Measurements from ENCODE around the gene CCDC3. TPM values are rescaled to one million over a fixed set of nuclear protein-coding genes. Genes with fewer than 3 reads are reported as not detected.

Gene CCDC3
- polyA plus RNA-seq, 2 of the 4 experiments (the other 2 are of a cell fraction) = 0.58 to 0.94 TPM

DNA sequence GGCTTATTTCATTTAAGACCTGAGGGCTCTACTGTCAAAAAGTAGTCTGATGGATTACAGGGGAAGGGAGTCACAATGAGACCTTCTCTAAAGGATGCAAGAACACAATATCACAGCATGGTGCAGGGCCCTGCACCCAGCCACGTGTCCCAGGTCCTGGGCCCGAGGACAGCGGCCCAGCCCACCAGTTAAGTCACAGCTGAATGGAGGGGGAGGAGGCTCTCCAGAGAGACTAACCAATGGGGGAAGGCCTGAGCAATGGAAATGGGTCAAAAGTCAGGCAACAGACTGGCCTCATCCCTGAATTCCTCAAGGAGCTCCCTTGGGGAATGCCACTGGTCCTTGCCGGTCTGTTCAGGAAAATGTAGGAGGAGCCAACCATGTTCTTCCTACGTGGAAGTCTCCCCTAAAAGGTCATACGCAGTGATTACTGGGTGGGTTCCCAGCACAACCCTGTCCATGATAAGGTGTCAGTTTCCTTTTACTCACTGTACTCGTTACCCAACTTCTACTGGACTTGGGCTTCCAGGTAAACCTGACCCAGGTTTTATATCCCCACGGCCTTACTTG lies 28.3 kb downstream of the CCDC3 start:
- DNase-seq (ENCODE audit: low read depth in 1 of 2, low spot score in 1 of 2) (no peak), ATAC-seq (no peak), FAIRE-seq (no peak)
- no peak overlapping the region for H3K27ac ChIP-seq
- no peak overlapping the region for H3K4me2 ChIP-seq
- H3K4me1 ChIP-seq = no peaks in the 10 kb centered on the region
- no peak for TF ChIP-seq JUNB (IDR thresholded peaks at IDR 0.05)
- TF ChIP-seq JUN (IDR thresholded peaks at IDR 0.05) = no peak
- no peak for TF ChIP-seq HOXA7 (CRISPR knock-in tag; IDR thresholded peaks at IDR 0.05)
- TF ChIP-seq, protein P1, sequence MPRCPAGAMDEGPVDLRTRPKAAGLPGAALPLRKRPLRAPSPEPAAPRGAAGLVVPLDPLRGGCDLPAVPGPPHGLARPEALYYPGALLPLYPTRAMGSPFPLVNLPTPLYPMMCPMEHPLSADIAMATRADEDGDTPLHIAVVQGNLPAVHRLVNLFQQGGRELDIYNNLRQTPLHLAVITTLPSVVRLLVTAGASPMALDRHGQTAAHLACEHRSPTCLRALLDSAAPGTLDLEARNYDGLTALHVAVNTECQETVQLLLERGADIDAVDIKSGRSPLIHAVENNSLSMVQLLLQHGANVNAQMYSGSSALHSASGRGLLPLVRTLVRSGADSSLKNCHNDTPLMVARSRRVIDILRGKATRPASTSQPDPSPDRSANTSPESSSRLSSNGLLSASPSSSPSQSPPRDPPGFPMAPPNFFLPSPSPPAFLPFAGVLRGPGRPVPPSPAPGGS (IDR thresholded peaks at IDR 0.05) = no peak
- TF ChIP-seq, protein P2, sequence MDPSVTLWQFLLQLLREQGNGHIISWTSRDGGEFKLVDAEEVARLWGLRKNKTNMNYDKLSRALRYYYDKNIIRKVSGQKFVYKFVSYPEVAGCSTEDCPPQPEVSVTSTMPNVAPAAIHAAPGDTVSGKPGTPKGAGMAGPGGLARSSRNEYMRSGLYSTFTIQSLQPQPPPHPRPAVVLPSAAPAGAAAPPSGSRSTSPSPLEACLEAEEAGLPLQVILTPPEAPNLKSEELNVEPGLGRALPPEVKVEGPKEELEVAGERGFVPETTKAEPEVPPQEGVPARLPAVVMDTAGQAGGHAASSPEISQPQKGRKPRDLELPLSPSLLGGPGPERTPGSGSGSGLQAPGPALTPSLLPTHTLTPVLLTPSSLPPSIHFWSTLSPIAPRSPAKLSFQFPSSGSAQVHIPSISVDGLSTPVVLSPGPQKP (IDR thresholded peaks at IDR 0.05; ENCODE audit: low read depth, low read length) = no peak
- TF ChIP-seq, protein P3, sequence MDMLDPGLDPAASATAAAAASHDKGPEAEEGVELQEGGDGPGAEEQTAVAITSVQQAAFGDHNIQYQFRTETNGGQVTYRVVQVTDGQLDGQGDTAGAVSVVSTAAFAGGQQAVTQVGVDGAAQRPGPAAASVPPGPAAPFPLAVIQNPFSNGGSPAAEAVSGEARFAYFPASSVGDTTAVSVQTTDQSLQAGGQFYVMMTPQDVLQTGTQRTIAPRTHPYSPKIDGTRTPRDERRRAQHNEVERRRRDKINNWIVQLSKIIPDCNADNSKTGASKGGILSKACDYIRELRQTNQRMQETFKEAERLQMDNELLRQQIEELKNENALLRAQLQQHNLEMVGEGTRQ (IDR thresholded peaks at IDR 0.05) = no peak
- TF ChIP-seq, protein P4, sequence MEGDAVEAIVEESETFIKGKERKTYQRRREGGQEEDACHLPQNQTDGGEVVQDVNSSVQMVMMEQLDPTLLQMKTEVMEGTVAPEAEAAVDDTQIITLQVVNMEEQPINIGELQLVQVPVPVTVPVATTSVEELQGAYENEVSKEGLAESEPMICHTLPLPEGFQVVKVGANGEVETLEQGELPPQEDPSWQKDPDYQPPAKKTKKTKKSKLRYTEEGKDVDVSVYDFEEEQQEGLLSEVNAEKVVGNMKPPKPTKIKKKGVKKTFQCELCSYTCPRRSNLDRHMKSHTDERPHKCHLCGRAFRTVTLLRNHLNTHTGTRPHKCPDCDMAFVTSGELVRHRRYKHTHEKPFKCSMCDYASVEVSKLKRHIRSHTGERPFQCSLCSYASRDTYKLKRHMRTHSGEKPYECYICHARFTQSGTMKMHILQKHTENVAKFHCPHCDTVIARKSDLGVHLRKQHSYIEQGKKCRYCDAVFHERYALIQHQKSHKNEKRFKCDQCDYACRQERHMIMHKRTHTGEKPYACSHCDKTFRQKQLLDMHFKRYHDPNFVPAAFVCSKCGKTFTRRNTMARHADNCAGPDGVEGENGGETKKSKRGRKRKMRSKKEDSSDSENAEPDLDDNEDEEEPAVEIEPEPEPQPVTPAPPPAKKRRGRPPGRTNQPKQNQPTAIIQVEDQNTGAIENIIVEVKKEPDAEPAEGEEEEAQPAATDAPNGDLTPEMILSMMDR (IDR thresholded peaks at IDR 0.05) = no peak
- TF ChIP-seq BHLHE40 (IDR thresholded peaks at IDR 0.05; ENCODE audit: low read depth, low read length) = no peak
- POLR2A ChIA-PET = no interaction called here
- WGBS (ENCODE audit: missing lambda C conversion rate) = 66% methylated on average over 8 of the region's 8 CpGs
- no peak overlapping the region for H3K4me3 ChIP-seq
- CTCF ChIA-PET = interaction anchor here (0.6 kb wide), 3 partner anchors 71 to 234 kb away, joined by 3 read pairs; no protein-coding TSS in a partner anchor
- no peaks in the 10 kb centered on the region for H3K9me3 ChIP-seq

DNA sequence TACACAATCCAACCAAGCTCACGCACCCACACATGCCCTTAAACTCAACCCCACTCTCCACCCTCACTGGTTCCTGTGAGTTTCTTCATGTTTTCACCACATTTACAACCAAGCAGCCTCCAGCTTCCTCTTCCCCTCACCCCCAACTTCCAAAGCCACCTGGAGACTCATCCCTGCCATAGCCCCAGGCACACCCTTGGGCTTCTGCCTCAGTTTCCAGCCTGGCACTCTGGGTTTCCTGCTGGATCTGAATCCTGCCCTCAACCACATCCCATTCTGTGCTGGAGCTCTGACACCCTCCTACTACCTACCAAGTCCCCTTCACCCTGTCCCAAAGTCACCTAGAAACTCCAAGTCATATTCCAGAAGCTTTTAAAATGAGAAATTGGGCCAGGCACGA lies 29.4 kb downstream of the CCDC3 start:
- Histone ChIP-seq H3K4me3 (no peak overlapping the region), H3K4me1 (no peaks in the 10 kb centered on the region), H3K4me2 (no peak overlapping the region), H3K27ac (no peak overlapping the region), H3K9me3 (peaks cover 5% of the 10 kb centered on the region; the same call in 1 of the 3 replicates)
- ATAC-seq (no peak), DNase-seq (ENCODE audit: low read depth in 1 of 2, low spot score in 1 of 2) (no peak), FAIRE-seq (no peak)
- CTCF ChIA-PET = interaction anchor here (0.7 to 1.3 kb wide), 2 partner anchors 18 to 46 kb away, joined by 3 to 5 read pairs; no protein-coding TSS in a partner anchor
- POLR2A ChIA-PET = no interaction called here
- 47% methylated on average over 2 of the region's 2 CpGs for WGBS (ENCODE audit: missing lambda C conversion rate)
- TF ChIP-seq MAZ (IDR thresholded peaks at IDR 0.05; ENCODE audit: borderline replicate concordance, low read depth, low read length) (no peak), RAD21 (conservative IDR thresholded peaks at IDR 0.05 in 1 of 2, IDR thresholded peaks at IDR 0.05 in 1 of 2) (no peak), ZC3H11A (IDR thresholded peaks at IDR 0.05) (no peak), SREBF2 (IDR thresholded peaks at IDR 0.05) (no peak), TFCP2L1 (CRISPR knock-in tag; IDR thresholded peaks at IDR 0.05) (no peak), POLR2AphosphoS2 (conservative IDR thresholded peaks at IDR 0.05; ENCODE audit: low read length) (no peak), CEBPB (IDR thresholded peaks at IDR 0.05) (no peak), BHLHE40 (IDR thresholded peaks at IDR 0.05; ENCODE audit: low read depth, low read length) (no peak), JUN (IDR thresholded peaks at IDR 0.05) (no peak), MYC (IDR thresholded peaks at IDR 0.05; ENCODE audit: borderline replicate concordance, low read length) (no peak), KDM5A (IDR thresholded peaks at IDR 0.05) (no peak), NPAS2 (CRISPR knock-in tag; IDR thresholded peaks at IDR 0.05; ENCODE audit: borderline replicate concordance) (no peak), FOSB (CRISPR knock-in tag; IDR thresholded peaks at IDR 0.05) (no peak), HOXB13 (CRISPR knock-in tag; IDR thresholded peaks at IDR 0.05; ENCODE audit: low read depth) (no peak), EP300 (IDR thresholded peaks at IDR 0.05) (no peak)
- TF ChIP-seq, protein P5, sequence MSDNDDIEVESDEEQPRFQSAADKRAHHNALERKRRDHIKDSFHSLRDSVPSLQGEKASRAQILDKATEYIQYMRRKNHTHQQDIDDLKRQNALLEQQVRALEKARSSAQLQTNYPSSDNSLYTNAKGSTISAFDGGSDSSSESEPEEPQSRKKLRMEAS (IDR thresholded peaks at IDR 0.05) = no peak
- TF ChIP-seq, protein P6, sequence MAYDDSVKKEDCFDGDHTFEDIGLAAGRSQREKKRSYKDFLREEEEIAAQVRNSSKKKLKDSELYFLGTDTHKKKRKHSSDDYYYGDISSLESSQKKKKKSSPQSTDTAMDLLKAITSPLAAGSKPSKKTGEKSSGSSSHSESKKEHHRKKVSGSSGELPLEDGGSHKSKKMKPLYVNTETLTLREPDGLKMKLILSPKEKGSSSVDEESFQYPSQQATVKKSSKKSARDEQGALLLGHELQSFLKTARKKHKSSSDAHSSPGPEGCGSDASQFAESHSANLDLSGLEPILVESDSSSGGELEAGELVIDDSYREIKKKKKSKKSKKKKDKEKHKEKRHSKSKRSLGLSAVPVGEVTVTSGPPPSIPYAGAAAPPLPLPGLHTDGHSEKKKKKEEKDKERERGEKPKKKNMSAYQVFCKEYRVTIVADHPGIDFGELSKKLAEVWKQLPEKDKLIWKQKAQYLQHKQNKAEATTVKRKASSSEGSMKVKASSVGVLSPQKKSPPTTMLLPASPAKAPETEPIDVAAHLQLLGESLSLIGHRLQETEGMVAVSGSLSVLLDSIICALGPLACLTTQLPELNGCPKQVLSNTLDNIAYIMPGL (CRISPR knock-in tag; IDR thresholded peaks at IDR 0.05; ENCODE audit: borderline replicate concordance) = no peak
- TF ChIP-seq, protein P7, sequence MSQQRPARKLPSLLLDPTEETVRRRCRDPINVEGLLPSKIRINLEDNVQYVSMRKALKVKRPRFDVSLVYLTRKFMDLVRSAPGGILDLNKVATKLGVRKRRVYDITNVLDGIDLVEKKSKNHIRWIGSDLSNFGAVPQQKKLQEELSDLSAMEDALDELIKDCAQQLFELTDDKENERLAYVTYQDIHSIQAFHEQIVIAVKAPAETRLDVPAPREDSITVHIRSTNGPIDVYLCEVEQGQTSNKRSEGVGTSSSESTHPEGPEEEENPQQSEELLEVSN (IDR thresholded peaks at IDR 0.05; ENCODE audit: borderline replicate concordance, low read depth) = no peak
